Hematopoietic multipotent progenitor cell treated with erythropoietin and hydrocortisone succinate and interleukin-3 and kit ligand, for 4 days (in vitro differentiated cells): ENCODE data around the gene ZNF546.
A peak's percentile ranks its signal among the peaks of the same experiment; 100 is the strongest.
"Not testable (repeated sequence)": the region's sequence is repeated elsewhere in the genome, so short reads cannot be mapped to it uniquely, and the experiment has no call there.

Experiments
- DNase-seq: peaks from one replicate; pipeline ENCODE4 v3.0.0-alpha.2; 2015

The ZNF546 gene

DNA sequence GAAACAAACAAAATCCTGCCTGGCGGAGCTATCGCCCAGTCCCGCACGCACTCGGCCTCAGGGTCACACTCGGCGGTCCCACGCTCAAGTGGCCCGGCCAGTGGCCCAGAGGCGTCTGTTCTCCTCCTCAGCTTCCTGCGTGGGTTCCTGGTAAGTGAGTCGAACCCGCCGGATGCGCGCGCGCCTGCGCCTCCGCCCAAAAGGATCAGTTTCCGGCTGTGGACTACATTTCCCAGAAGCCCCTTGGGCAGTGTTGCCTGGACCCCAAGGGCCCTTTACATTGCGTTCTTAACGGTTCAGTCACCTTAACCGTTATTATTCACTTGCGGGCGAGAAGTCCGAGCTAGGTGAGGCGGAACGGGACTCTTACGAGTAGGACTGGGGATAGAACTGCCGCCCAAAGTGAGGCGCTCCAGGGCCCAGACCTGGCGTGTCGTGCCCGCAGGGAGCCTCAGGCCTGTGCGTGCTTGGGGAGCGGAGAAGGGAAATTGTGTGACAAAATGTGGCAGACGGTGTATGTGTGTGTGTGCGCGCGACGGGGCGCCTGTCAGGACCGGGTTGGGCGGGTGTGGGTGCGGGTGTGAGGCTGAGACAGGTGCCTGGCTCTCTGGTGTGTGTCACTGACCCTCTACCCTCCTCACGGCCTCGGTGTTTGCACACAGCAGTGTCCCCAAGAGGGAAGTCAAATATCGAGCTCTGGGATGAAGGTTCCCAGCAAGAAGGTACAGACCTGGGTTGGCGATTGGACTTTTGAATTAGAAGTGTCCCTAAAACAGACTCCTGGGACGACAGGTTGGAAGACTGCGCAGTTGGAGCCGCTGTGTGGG is at the start of gene ZNF546:
Gene ZNF546, plus strand, starts transcription at position 250 of the 827 bp plus-strand sequence. CDS start 1,267 bp downstream, outside the sequence.
- DNase-seq, result peak; percentile 96

GRCh38 chr19:39949026-39949747 is 47.7 kb upstream of the ZNF546 start:
- no peak for DNase-seq

- DNase-seq, result no peak
Measured at GRCh38 chr19:39951065-39951650, 45.7 kb upstream of the ZNF546 start.

GRCh38 chr19:39951686-39952085 is 45.2 kb upstream of the ZNF546 start:
- no peak for DNase-seq

- no peak for DNase-seq
Measured at GRCh38 chr19:39953915-39954314, 42.9 kb upstream of the ZNF546 start.

DNA sequence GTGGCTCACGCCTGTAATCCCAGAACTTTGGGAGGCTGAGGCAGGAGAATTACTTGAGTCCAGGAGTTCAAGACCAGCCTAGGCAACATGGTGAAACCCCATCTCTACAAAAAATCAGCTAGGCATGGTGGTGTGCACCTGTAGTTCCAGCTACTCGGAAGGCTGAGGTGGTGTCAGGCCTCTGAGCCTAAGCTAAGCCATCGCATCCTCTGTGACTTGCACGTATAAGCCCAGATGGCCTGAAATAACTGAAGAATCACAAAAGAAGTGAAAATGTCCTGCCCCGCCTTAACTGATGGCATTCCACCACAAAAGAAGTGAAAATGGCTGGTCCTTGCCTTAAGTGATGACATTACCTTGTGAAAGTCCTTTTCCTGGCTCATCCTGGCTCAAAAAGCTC is 39.0 kb upstream of the ZNF546 start:
- DNase-seq, result not testable (repeated sequence)

DNA sequence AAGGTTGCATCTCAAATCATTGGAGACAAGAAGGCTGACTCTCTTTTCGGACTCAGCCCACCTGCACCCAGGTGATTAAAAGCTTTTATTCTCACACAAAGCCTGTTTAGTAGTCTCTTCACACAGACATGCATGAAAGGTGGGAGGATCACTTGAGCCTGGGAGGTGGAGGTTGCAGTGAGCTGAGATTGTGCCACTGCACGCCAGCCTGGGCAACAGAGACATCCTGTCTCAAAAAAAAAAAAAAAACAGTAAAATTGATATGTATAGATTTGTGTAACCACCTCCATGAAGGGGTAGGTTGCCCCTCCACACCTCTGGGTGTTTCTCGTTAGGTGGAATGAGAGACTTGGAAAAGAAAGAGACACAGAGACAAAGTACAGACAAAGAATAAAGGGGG is 37.9 kb upstream of the ZNF546 start:
- DNase-seq, result not testable (repeated sequence)

GRCh38 chr19:39959407-39959806 is 37.5 kb upstream of the ZNF546 start:
- DNase-seq, result not testable (repeated sequence)

DNA sequence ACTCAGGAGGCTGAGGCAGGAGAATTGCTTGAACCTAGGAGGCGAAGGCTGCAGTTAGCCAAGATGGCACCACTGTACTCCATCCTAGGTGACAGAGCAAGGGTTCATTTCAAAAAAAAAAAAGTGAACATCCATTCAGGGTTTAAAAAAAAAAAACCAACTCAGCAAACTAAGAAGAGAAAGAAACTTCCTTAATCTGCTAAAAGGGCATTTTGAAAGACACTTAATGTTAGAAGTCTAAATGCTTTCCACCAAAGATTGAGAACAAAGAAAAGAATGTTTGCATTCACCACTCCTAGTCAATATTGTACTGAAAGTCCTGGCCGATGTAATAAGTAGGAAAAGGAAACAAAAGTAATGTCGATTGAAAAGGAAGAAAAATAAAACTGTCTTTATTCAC is 33.0 kb upstream of the ZNF546 start:
- no peak for DNase-seq

DNA sequence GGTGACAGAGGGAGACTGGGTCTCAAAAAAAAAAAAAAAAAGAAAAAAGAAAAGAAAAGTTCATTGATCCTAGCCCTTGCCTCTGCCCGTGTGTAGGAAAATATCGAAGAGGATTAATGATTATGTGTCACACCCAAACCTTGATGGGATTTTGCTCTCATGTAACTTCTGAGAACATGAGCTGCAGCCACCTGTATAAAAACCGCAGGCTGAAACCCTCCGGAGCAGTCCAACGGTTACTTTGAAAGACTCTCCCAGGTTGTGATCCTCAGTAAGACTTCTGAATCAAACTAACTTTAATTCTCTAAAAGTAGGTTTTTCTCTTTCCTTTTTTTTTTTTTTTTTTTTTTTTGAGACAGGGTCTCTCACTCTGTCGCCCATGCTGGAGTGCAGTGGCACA is 30.2 kb upstream of the ZNF546 start:
- DNase-seq, result no peak

DNA sequence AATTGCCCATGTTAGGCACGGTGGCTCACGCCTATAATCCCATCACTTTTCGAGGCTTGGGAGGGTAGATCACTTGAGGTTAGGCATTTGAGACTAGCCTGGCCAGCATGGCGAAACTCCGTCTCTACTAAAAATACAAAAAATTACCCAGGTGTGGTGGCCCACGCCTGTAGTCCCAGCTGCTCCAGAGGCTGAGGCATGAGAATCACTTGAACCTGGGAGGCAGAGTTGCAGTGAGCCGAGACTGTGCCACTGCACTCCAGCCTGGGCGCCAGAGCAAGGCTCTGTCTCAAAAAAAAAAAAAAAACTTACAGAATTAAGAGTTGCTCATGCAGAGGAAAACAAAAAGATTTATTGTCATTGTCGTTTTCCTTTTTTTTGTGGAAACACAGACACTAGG is 29.3 kb upstream of the ZNF546 start:
- no peak for DNase-seq

DNA sequence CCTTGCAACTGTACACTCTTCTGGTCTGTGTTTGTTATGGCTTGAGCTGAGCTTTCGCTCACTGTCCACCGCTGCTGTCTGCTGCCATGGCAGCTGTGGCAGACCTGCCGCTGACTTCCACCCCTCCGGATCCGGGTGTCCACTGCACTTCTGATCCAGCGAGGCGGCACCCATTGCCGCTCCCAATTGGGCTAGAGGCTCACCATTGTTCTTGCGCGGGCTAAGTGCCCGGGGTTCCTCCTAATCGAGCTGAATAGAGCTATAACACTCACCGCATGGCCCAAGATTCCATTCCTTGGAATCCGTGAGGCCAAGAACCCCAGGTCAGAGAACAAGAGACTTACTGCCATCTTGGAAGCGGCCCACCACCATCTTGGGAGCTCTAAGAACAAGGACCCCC is 28.1 kb upstream of the ZNF546 start:
- no peak for DNase-seq

DNA sequence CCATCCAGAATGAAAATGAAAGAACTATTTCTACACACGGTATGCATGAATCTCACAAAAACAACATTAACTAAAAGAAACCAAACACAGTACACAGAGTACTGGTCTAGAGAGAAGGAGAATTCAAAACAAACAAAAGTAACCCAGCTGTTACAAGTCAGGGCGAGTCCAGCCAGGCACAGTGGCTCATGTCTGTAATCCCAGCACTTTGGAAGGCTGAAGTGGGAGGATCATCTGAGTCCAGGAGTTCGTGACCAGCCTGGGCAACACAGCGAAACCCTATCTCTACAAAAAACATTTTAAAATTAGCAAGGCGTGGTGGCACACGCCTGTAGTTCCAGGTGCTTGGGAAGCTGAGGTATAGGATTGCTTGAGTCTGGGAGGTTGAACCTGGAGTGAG is 27.6 kb upstream of the ZNF546 start:
- no peak for DNase-seq

- DNase-seq, result no peak
Measured at GRCh38 chr19:39969681-39970424, 27.0 kb upstream of the ZNF546 start.

- DNase-seq, result no peak
Measured at GRCh38 chr19:39970425-39970674, 26.5 kb upstream of the ZNF546 start.

DNA sequence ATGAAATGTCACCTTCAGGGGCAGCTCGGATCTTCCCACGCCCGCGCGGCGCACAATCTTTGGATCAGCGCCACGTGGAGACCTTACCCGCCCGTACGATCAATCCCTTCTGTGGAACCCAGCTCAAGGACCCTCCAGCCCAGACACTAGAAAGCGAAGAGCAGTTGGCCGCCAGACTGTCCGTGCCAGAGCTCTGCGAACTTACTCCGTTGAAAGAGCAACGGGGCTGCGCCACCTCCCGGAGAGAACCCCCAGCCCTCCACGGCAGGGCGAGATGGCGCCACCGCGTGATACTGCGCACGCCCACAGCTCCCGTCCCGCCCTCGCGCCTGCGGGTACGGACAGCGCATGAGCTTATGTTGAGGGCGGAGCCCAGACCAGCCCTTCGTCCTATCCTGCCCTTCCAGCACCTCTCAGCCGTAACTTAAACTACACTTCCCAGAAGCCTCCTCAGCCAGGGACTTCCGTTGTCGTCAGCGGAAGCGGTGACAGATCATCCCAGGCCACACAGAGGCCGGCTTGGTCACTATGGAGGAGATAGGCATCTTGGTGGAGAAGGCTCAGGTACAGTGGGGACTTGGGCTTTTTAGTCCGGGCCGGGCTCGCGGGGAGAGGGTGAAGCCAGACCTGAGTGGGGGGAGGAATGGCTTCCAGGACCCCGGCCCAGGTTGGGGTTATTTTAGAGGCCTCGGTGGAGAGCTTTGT is 26.0 kb upstream of the ZNF546 start, which contains the start of gene PSMC4:
Gene PSMC4, plus strand, starts transcription at position 491 of the 705 bp plus-strand sequence. Its CDS starts 38 bp downstream, at position 529.
- DNase-seq, result peak; percentile 100

GRCh38 chr19:39971380-39972035 is 25.4 kb upstream of the ZNF546 start:
- peak; percentile 53 for DNase-seq

DNA sequence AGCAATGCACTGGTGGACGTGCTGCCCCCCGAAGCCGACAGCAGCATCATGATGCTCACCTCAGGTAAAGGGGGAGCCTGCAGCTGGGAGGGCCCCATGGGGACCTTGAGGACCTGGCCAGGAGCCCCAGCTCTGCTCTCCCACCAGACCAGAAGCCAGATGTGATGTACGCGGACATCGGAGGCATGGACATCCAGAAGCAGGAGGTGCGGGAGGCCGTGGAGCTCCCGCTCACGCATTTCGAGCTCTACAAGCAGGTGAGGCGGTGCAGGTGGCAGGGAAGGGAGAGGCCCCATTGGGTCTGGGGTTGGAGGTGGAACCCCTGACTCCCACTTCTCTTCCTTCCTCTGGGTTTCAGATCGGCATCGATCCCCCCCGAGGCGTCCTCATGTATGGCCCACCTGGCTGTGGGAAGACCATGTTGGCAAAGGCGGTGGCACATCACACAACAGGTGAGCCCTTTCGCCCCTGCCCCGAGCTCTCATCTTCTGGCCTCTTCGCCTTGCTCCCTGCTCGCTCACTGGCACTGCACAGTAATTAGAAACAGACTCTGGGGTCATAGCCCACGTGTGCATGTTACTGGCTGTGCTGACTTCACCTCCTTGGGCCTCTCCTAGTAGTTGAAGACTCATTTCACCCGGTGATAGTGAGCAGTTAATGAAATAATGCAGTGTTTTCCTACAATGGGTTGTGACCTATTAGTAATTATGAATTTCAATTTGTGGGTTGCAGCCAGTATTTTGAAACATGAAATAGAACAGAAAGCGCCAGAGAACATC is 22.3 kb upstream of the ZNF546 start:
- no peak for DNase-seq

- no peak for DNase-seq
Measured at GRCh38 chr19:39982883-39983282, 14.0 kb upstream of the ZNF546 start.

GRCh38 chr19:39983695-39984300 is 13.1 kb upstream of the ZNF546 start:
- no peak for DNase-seq

DNA sequence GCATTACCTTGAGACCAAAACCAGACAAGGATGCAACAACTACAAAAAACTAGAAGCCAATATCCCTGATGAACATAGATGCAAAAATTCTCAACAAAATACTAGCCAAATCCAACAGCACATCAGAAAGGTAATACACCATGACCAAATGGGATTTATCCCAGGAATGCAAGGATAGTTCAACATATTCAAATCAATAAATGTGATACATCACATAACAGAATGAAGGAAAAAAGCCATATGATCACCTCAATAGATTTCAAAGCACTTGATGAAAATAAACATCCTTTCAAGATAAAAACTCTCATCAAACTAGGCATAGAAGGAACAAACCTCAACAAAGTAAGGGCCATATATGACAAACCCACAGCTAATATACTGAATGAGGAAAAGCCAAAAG is 10.2 kb upstream of the ZNF546 start:
- DNase-seq, result no peak
